Peyer's patch (tissue), 4 donors: Measurements from ENCODE around the gene CEP350.

Source experiments
- CTCF ChIP-seq, 6 experiments: fragments of 450-650 bp in 4 of 6; fragments of 200-600 bp in 2 of 6; sonication (generic) in 1 of 6; IDR thresholded peaks; one replicate each; pipeline ENCODE4 v1.5.1; 2017 to 2019; ENCODE audit warnings: antibody characterized with exemption in 6 of 6, mild to moderate bottlenecking in 3 of 6, moderate library complexity in 1 of 6
- POLR2A ChIP-seq, 2 donors: fragments of 450-650 bp; IDR thresholded peaks; one replicate each; pipeline ENCODE4 v1.5.1; 2017; ENCODE audit warnings: antibody characterized with exemption in 2 of 2, mild to moderate bottlenecking in 2 of 2, moderate library complexity in 2 of 2

GRCh38 chr1:180151508-180151907, 196.9 kb downstream of the CEP350 start:
- no peak for TF ChIP-seq POLR2A (IDR thresholded peaks at IDR 0.05)
- no peak for TF ChIP-seq CTCF (IDR thresholded peaks at IDR 0.05)
